Trophoblast cell (in vitro differentiated cells and primary cell): ENCODE results near the gene KIF26B.

Source experiments
- DNase-seq, 2 donors: peaks; one replicate each; pipeline ENCODE4 v3.0.0-alpha.2; 2016
- H2AFZ ChIP-seq: 2 replicates; pipeline ENCODE4 v1.6.1; 2013; ENCODE audit warnings: low read length, moderate library complexity, mild to moderate bottlenecking; ENCODE audit not compliant: insufficient read depth, poor library complexity
- H2AK5ac ChIP-seq: 2 replicates; pipeline ENCODE4 v1.6.1; 2013; ENCODE audit warnings: mild to moderate bottlenecking, low read length
- H2BK120ac ChIP-seq: 2 replicates; pipeline ENCODE4 v1.6.1; 2013; ENCODE audit warnings: low read length, mild to moderate bottlenecking, moderate library complexity; ENCODE audit not compliant: insufficient read depth, poor library complexity
- H2BK12ac ChIP-seq: 2 replicates; pipeline ENCODE4 v1.6.1; 2013; ENCODE audit warnings: mild to moderate bottlenecking, low read length, moderate library complexity
- H2BK5ac ChIP-seq: 2 replicates; pipeline ENCODE4 v1.6.1; 2013; ENCODE audit warnings: low read length, low read depth, moderate library complexity, mild to moderate bottlenecking; ENCODE audit not compliant: poor library complexity
- H3K14ac ChIP-seq: 2 replicates; pipeline ENCODE4 v1.6.1; 2013; ENCODE audit warnings: mild to moderate bottlenecking, low read length
- H3K18ac ChIP-seq: 2 replicates; pipeline ENCODE4 v1.6.1; 2013; ENCODE audit warnings: mild to moderate bottlenecking, low read length
- H3K23ac ChIP-seq: 2 replicates; pipeline ENCODE4 v1.6.1; 2013; ENCODE audit warnings: low read length
- H3K27ac ChIP-seq: 2 replicates; pipeline ENCODE4 v1.5.1; 2013; ENCODE audit warnings: low read depth, mild to moderate bottlenecking, inconsistent platforms, low read length, moderate library complexity
- H3K27me3 ChIP-seq: 2 replicates; pipeline ENCODE4 v1.6.1; 2013; ENCODE audit warnings: inconsistent platforms, mild to moderate bottlenecking, low read length, moderate library complexity; ENCODE audit not compliant: insufficient read depth
- H3K36me3 ChIP-seq, 2 experiments: 1 replicate in 1 of 2; 2 replicates in 1 of 2; pipeline ENCODE4 v1.6.1; 2013; ENCODE audit warnings: low read length in 2 of 2, mild to moderate bottlenecking in 2 of 2, moderate library complexity in 1 of 2; ENCODE audit not compliant: insufficient read depth in 2 of 2, control insufficient read depth in 1 of 2
- H3K4ac ChIP-seq: 2 replicates; pipeline ENCODE4 v1.6.1; 2013; ENCODE audit warnings: low read depth, mild to moderate bottlenecking, low read length, moderate library complexity
- H3K4me1 ChIP-seq, 2 experiments: 1 replicate in 1 of 2; 2 replicates in 1 of 2; pipeline ENCODE4 v1.6.1; 2013; ENCODE audit warnings: low read length in 2 of 2, mild to moderate bottlenecking in 2 of 2, moderate library complexity in 1 of 2; ENCODE audit not compliant: insufficient read depth in 2 of 2, control insufficient read depth in 1 of 2
- H3K4me2 ChIP-seq: 2 replicates; pipeline ENCODE4 v1.6.1; 2013; ENCODE audit warnings: inconsistent platforms, mild to moderate bottlenecking, low read length, moderate library complexity
- H3K4me3 ChIP-seq: 2 replicates; pipeline ENCODE4 v1.5.1; 2013; ENCODE audit warnings: mild to moderate bottlenecking, low read depth, low read length, inconsistent platforms
- H3K79me1 ChIP-seq: one replicate; pipeline ENCODE4 v1.6.1; 2013; ENCODE audit warnings: low read length
- H3K79me2 ChIP-seq: 2 replicates; pipeline ENCODE4 v1.6.1; 2013; ENCODE audit warnings: low read length, mild to moderate bottlenecking; ENCODE audit not compliant: control insufficient read depth, insufficient read depth, poor library complexity
- H3K9ac ChIP-seq: 2 replicates; pipeline ENCODE4 v1.6.1; 2013; ENCODE audit warnings: mild to moderate bottlenecking, low read length
- H3K9me3 ChIP-seq: 2 replicates; pipeline ENCODE4 v1.6.1; 2013; ENCODE audit warnings: low read depth, mild to moderate bottlenecking, control low read depth, inconsistent platforms, low read length; ENCODE audit not compliant: insufficient read depth
- H4K12ac ChIP-seq: 2 replicates; pipeline ENCODE4 v1.6.1; 2013; ENCODE audit warnings: low read depth, mild to moderate bottlenecking, low read length, moderate library complexity
- H4K8ac ChIP-seq: 2 replicates; pipeline ENCODE4 v1.6.1; 2013; ENCODE audit warnings: low read depth, mild to moderate bottlenecking, low read length, moderate library complexity
- H4K91ac ChIP-seq: one replicate; pipeline ENCODE4 v1.6.1; 2013; ENCODE audit warnings: low read depth, mild to moderate bottlenecking, low read length, moderate library complexity
- WGBS: extraction: QIAGEN DNeasy Blood & Tissue Kit; methylation state at CpG from one replicate; pipeline ENCODE4 v1.1.7; 2013; ENCODE audit warnings: missing lambda C conversion rate; ENCODE audit not compliant: insufficient read length, insufficient coverage; ENCODE audit errors: extremely low coverage; 5-methylcytosine and 5-hydroxymethylcytosine counted together

Gene KIF26B

DNA sequence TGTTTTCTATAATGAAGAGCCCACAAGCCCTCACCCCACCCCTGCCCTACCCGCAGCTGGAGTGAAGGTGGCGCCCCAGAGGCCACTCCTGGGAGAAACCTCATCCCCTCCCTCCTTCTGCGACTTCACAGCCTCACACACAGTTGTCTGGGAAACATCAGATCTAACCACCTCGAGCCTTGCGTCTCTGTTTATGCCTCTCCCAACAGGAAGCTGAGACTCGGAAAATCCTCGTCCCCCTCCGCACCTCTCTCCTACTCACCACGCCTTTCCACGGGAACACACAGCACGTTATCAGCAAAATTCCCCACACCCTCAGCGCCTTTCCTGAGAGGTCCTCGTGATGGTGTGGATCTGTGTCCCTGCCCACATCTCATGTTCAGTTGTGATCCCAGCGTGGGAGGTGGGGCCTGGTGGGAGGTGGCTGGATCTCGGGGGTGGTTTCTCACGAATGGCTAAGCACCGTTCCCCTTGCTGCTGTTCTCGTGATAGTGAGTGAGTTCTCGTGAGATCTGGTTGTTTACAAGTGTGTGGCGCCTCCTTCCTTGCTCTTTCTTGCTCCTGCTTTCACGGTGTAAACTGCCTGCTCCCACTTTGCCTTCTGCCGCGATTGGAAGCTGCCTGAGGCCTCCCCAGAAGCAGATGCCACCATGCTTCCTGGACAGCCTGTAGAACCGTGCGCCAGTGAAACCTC, 190.6 kb downstream of the KIF26B start:
- H2AK5ac ChIP-seq: no peak overlapping the region
- H3K36me3 ChIP-seq: peaks cover 2 to 4% of the 10 kb centered on the region in 2 experiments
- H3K9me3 ChIP-seq: peaks cover 2% of the 10 kb centered on the region
- H3K4me2 ChIP-seq: no peak overlapping the region
- H2BK120ac ChIP-seq: no peak overlapping the region
- H3K4ac ChIP-seq: no peak overlapping the region
- H4K91ac ChIP-seq: no peak overlapping the region
- no peak overlapping the region for H3K23ac ChIP-seq
- H2AFZ ChIP-seq: no peak overlapping the region
- H4K12ac ChIP-seq: no peak overlapping the region
- peaks cover 5 to 9% of the 10 kb centered on the region in 2 experiments for H3K4me1 ChIP-seq
- DNase-seq: no peak
- H3K9ac ChIP-seq: no peak overlapping the region
- no peak overlapping the region for H3K18ac ChIP-seq
- H3K79me2 ChIP-seq: no peaks in the 10 kb centered on the region
- whole genome bisulfite sequencing: 100% methylated on average over 4 of the region's 25 CpGs
- H4K8ac ChIP-seq: no peak overlapping the region
- no peaks in the 10 kb centered on the region for H3K27me3 ChIP-seq
- H2BK12ac ChIP-seq: no peak overlapping the region
- no peak overlapping the region for H2BK5ac ChIP-seq
- no peak overlapping the region for H3K14ac ChIP-seq
- no peak overlapping the region for H3K4me3 ChIP-seq
- H3K79me1 ChIP-seq: no peaks in the 10 kb centered on the region
- H3K27ac ChIP-seq: no peak overlapping the region

DNA sequence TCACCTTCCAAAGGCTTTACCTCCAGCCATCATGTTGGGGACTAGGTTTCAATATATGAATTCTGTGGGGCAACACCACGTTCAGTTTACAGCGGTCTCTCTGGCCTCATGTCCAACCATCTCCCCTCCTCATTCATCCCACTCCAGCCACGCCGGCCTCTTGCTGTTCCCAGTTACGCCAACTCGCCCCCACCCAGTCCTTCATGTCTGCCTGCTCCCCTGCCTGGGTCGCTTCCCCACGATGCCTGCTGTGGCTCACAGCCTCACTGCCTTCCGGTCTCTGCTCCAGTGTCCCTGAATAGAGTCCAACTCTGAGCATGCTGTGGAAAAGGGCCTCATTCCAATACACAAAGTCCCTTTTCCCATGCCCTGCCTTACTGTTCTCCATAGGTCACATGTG, 193.8 kb downstream of the KIF26B start:
- WGBS: no CpG with 5 or more reads among the region's 9 CpGs
- Histone ChIP-seq H3K79me2 (no peaks in the 10 kb centered on the region), H3K23ac (no peak overlapping the region), H3K4me2 (no peak overlapping the region), H3K4me1 (peaks cover 8 to 9% of the 10 kb centered on the region in 2 experiments), H4K8ac (no peak overlapping the region), H2AK5ac (no peak overlapping the region), H2BK12ac (no peak overlapping the region), H3K9ac (no peak overlapping the region), H3K14ac (no peak overlapping the region), H3K79me1 (no peaks in the 10 kb centered on the region), H3K27ac (no peak overlapping the region), H2BK5ac (no peak overlapping the region), H3K9me3 (peaks cover 2% of the 10 kb centered on the region), H3K4me3 (no peak overlapping the region), H3K27me3 (no peaks in the 10 kb centered on the region), H4K12ac (no peak overlapping the region), H3K36me3 (peaks cover 2 to 6% of the 10 kb centered on the region in 2 experiments), H3K18ac (no peak overlapping the region), H3K4ac (no peak overlapping the region), H4K91ac (no peak overlapping the region), H2AFZ (no peak overlapping the region), H2BK120ac (no peak overlapping the region)
- no peak for DNase-seq

DNA sequence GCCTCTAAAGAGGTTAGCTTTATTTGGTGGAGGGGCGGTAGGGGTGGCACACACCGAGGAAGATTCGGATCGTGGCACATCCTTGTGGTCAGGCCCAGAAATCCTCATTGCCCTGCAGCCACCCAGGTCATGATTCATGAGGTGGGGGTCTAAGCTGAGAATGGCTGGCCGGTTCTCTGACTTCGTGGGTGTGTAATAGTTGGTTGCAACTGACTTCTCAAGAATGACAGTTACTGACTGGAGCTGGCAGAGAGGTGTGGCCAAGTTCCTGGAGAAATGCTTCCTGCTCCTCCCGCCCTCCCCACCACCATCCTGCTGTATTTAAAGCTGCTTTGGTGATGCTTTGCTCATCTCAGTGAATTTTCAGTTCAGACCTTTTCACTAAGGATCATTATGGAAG, 198.6 kb downstream of the KIF26B start:
- no peak overlapping the region for H4K12ac ChIP-seq
- no peak overlapping the region for H4K91ac ChIP-seq
- H2BK120ac ChIP-seq: no peak overlapping the region
- H3K23ac ChIP-seq: no peak overlapping the region
- no peaks in the 10 kb centered on the region for H3K9me3 ChIP-seq
- no peak overlapping the region for H4K8ac ChIP-seq
- H3K79me2 ChIP-seq: no peaks in the 10 kb centered on the region
- H3K4me3 ChIP-seq: no peak overlapping the region
- no peaks in the 10 kb centered on the region for H3K27me3 ChIP-seq
- H3K4me2 ChIP-seq: no peak overlapping the region
- H3K9ac ChIP-seq: no peak overlapping the region
- H2BK12ac ChIP-seq: no peak overlapping the region
- no peak overlapping the region for H2AK5ac ChIP-seq
- no peak overlapping the region for H2AFZ ChIP-seq
- H3K36me3 ChIP-seq: peaks cover 0 to 4% of the 10 kb centered on the region in 2 experiments
- no peaks in the 10 kb centered on the region for H3K79me1 ChIP-seq
- no peak overlapping the region for H3K18ac ChIP-seq
- H3K4me1 ChIP-seq: peaks cover 7 to 11% of the 10 kb centered on the region in 2 experiments
- DNase-seq: no peak
- H3K4ac ChIP-seq: no peak overlapping the region
- H3K14ac ChIP-seq: no peak overlapping the region
- H2BK5ac ChIP-seq: no peak overlapping the region
- WGBS: no CpG with 5 or more reads among the region's 7 CpGs
- no peak overlapping the region for H3K27ac ChIP-seq

DNA sequence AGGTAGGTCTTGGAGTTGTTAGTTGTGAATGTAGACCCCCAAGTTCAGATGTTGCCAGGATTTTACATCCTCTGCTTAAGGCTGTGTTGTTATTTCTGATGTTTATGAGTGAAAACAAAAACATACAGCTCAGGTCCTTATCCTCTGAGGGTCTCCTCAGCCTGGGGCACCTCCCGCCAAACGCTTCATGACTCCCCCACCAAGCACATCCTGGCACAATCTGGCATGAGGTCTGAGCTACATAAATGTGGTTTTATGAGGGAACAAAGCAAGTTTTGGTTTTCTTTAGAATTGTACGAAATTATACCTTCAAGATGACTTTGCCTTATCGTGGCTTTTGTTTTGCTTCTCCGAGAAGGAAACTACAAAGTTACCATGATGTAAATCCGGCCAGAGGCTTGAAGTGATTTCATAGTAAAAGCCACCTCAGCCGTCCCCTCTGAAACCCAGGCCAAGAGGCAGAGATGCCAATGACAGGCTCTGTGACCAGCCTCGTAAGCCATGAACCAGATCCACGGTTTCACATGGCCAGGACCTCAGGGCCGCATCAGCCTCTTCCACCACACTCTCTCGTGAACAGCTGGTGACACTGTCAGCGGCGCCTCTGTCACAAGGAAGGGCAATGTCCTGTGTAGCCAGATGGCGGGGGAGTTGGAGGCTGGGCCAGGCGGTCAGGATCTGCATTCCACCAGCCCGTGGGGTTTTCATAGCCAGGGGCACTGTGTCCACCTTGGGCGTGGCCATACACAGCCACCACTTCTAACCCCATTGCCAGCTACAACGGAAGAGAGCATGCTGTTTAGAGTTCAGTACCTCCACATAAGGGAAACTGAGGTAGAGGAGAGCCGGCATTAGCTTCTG, 199.4 kb downstream of the KIF26B start:
- no CpG with 5 or more reads among the region's 19 CpGs for WGBS
- Histone ChIP-seq H2AFZ (no peak overlapping the region), H4K12ac (no peak overlapping the region), H3K9me3 (no peaks in the 10 kb centered on the region), H2AK5ac (no peak overlapping the region), H3K18ac (no peak overlapping the region), H3K79me1 (no peaks in the 10 kb centered on the region), H3K4me2 (no peak overlapping the region), H3K79me2 (no peaks in the 10 kb centered on the region), H4K8ac (no peak overlapping the region), H3K4me3 (no peak overlapping the region), H3K36me3 (peaks cover 0 to 4% of the 10 kb centered on the region in 2 experiments), H2BK120ac (no peak overlapping the region), H3K4ac (no peak overlapping the region), H3K27me3 (no peaks in the 10 kb centered on the region), H3K23ac (no peak overlapping the region), H3K27ac (no peak overlapping the region), H3K14ac (no peak overlapping the region), H2BK5ac (no peak overlapping the region), H3K9ac (no peak overlapping the region), H3K4me1 (peaks cover 7 to 11% of the 10 kb centered on the region in 2 experiments), H4K91ac (no peak overlapping the region), H2BK12ac (no peak overlapping the region)
- DNase-seq: no peak
